Stimulated activated CD8-positive, alpha-beta memory T cell treated with anti-CD3 and anti-CD28 coated beads, Interleukin-4, amount 100 ng/mL, for 24 hours (primary cell): ENCODE measurements around the gene KAT6B.
"Not testable (repeated sequence)": the region's sequence is repeated elsewhere in the genome, so short reads cannot be mapped to it uniquely, and the experiment has no call there.

ENCODE experiments used
- DNase-seq: peaks from one replicate; pipeline ENCODE4 v3.0.0-alpha.2; 2020; ENCODE audit warnings: low read depth

The KAT6B gene

DNA sequence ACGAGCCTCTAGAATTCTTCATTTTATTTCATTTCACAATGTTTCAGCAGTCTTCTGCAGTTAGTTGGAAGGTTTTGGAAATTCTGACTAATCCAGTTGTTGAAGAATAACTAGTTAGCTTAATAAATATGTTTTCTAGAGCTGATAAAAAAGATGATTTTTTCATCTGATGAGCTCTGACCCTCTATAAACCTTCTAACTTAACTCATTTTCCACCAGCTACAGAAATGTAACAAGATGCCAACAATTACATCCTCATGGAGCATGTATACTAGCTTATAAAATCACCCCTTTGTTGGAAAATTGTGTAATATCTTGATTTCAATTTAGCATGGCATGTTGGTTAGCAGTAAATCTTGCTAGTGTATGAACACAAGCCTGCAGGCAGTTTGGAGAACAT, 33.1 kb downstream of the KAT6B start:
- DNase-seq: no peak

- no peak for DNase-seq
Measured at GRCh38 chr10:74862625-74863024, 36.2 kb downstream of the KAT6B start.

DNA sequence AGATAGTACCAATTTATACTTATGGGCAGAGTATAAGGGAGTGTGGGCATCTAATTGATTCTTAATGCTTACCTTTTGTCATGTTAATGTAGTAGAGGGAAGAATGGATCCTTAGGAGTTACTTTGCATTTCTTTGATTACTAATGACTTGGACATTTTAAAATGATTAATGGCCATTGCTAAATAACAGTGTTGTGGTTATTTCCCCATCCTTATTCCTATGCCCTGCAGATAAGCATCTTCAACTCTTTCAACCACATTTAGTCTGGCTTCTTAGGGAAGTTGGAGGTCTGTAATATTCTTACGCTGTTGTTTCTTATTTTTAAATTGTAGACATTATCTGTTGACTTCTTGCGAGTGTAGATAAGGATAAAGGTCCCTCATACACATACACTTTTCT, 37.2 kb downstream of the KAT6B start:
- DNase-seq: no peak

GRCh38 chr10:74867351-74867750, 41.0 kb downstream of the KAT6B start:
- DNase-seq: no peak

GRCh38 chr10:74868392-74868977, 42.1 kb downstream of the KAT6B start:
- no peak for DNase-seq

DNA sequence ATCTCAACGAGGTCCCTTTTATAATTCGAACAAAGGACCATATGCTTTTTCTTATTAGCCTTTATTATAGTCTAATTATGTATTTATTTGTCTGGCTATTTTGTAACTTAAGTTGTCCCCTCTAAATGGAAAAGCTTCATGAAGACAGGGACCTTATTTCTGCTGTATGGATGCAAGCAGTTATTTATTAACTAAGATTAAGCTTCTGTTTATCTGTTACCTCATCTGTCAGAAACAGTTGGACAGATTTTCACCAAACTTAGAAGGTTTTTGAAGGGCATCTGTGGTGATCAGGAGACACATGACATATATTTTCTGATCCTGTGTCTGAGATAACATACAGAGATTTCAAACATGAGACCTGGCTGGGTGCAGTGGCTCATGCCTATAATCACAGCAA, 43.2 kb downstream of the KAT6B start:
- DNase-seq: no peak

DNA sequence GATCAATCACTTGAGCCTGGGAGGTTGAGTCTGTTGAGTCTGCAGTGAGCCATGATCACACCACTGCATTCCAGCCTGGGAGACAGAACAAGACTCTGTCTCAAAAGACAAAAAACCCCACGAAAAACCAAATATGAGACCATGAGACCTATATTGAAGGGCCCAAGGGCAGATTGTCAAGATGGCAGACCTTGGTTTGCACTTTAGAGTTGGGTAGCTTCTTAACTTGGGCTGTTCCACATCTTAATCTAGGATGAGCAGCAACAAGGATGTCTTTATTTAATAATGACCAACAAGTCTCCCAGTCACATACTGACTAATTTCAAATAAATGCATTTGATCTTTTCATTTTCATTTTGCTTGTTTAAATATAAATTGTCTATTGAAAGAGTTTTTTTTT, 43.8 kb downstream of the KAT6B start:
- DNase-seq: no peak

DNA sequence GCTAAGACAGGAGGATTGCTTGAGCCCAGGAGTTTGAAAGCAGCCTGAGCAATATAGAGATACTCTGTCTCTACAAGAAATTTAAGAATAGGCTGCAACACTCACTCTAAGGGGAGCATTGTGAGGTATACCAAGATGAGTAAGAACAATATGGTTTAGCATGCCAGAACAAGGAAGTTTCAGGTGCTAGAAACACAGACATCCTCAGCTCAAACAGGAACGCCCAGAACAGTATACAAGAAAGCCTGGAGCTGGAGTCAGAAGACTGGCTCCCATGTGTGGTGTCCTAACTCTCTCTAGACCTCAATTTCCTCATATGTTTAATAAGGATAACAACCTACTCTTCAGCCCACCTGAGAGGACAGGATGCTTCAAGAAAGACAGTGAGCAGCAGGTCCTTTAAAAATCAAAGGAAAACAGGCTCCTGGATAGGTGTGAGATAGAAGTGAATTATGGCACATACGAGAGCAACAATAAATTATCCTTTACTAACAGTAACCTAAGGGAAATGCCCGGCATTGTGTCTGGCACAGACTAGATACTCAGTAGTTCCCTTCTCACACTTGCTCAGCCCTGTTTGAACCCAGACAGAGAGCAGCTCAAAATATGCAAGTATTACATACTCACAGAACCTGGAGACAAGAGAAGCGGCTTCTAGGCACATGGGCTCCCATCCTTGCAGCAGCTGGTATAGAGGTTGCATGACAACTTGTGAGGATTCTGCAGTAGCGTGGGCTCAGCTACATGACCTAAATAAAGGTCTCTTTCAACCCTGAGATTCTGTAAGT, 45.4 kb downstream of the KAT6B start:
- no peak for DNase-seq

GRCh38 chr10:74873803-74874454, 47.5 kb downstream of the KAT6B start:
- no peak for DNase-seq

DNA sequence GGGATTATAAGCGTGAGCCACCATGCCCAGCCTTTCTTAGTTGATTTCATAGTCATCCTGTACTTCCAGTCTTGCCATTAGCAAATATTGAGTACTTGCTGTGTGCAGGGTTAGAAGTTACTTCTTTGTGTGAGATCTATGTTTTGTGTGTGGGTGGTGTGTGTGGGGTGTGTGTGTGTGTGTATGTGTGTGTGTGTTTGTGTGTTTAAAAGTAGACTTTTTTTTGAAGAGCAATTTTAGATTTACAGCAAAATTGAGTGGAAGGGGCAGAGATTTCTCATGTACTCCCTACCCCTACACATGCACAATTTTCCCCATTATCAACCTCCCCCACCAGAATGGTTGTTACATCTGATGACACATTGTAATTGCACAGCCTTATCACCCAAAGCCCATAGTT, 48.2 kb downstream of the KAT6B start:
- no peak for DNase-seq

DNA sequence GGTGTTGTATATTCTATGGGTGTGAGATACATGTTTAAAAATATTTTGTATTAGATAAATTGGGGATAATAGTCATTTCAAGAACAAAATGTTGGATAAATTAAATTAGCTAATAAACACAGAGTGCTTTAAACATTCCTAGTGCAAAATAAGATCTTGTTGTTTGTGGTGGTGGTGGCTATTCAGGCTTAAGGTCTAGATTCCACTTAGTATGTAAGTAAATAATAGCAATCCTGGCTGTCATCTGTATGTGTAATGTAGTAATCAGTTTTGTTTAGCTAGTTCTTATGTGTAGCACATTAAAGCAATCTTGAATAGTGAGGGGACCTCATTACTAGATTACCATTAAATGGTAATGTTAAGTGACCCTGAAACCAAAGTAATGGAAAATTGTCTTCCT, 48.7 kb downstream of the KAT6B start:
- DNase-seq: no peak

DNA sequence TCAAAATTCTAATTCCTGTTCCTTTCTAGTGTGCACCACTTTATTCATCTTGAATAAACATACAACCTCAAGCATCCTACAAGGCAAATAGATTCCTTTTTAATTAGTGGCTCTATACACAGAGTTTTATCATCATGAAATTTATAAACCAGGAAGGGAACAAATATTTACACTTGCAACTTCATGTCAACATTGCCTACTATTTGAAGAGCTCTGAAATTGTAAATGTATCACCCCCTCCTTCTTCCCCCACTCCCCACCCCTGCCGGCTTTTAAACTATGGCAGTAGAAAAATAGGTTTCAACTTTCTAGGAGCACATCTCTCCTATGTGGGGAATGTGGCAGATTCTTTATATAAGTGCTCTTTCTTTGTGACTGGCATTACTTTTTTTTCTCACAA, 49.6 kb downstream of the KAT6B start:
- DNase-seq: no peak

DNA sequence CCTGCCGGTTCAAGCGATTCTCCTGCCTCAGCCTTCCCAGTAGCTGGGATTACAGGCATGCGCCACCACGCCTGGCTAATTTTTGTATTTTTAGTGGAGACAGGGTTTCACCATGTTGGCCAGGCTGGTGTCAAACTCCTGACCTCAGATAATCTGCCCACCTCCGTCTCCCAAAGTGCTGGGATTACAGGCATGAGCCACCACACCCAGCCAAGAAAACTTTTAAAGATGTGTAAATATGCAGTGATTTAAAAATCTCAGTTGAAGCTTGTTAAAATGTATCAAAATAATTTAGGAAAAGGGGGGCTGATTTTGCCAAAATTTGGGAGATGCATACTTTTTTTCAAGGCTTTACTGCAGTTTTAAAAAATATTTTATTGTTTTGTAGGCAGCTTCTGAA, 50.7 kb downstream of the KAT6B start:
- not testable (repeated sequence) for DNase-seq

GRCh38 chr10:74877898-74878297, 51.5 kb downstream of the KAT6B start:
- no peak for DNase-seq

DNA sequence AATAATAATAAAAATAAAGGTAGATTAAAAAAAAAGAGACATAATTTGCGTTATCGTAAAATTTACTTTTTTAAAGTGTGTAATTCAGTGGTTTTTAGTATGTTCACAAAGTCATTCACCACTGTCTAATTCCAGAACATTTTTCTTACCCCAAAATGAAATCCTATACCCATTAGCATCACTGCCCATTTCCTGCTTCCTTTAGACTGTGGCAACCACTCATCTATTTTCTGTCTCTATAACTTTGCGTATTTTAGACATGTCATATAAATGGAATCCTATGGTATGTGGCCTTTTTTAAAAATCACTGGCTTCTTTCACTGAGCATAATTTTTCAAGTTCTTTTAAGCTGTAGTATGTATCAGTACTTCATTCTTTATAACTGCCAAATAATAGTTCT, 53.6 kb downstream of the KAT6B start:
- no peak for DNase-seq

- no peak for DNase-seq
Measured at GRCh38 chr10:74881253-74881884, 55.0 kb downstream of the KAT6B start.

DNA sequence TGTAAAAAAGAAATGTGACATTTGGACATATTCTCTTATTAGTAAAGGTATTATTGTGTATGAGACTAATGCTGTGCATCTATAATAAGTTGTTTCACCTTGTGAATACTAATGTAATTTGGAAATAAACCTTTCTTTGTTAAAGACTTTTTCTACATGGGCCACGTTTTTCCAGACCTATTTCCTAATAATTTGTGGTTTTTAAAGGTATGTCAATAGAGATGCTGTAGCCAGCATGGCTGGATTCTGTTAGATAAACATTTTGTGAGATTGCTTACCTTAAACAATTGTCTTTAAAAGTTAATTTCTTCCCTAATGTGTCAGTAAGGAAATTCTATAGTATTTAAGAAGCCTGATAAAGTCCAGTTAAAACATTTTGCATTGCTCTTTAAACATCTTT, 56.0 kb downstream of the KAT6B start:
- no peak for DNase-seq

GRCh38 chr10:74882831-74883230, 56.4 kb downstream of the KAT6B start:
- DNase-seq: no peak

DNA sequence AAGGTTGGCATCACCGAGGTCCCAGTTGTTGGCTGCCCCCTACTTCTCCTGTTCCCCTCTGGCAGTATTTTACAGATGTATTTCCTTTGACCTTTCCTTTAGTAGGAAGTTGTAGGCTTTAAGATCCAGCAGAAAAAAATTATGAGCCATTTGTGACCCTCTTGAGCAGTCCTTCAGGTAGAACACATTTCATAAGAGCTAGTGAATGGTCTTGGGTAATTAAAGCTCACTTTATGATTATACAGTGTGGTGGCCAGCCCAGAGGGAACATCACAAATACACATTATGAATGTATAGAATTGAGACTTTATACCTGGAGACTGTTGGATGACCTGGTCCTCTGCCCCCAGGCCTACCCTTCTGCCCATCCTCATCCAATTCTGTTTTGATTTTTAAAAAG, 57.0 kb downstream of the KAT6B start:
- DNase-seq: no peak

DNA sequence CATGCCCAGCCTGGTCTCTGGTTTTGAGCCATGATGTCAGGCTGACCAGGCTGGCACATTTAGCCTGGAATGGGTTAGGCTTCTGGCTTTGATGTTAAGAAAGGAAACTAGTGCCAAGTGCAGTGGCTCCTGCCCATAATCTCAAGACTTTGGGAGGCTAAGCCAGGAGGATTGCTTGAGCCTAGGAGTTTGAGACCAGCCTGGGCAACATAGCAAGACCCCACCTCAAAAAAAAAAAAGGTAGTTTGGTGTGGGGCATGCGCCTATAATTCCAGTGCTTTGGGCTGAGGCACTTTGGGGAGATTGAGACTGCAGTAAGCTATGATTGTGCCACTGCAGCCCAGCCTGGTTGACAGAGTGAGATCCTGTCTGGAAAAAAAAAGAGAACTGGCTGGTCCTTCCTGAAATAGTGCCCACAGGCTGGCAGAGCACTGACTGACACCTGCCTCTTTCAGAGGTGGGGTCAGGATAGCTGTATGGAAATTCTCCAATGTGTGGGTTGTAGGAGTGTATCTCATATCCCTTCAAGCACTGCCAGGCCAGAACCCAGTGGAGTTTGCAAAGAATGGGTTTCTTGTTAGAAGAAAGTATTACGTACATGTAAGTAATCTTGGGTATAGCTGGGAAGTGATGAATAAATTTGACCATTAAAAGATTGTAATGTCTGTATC, 61.3 kb downstream of the KAT6B start:
- DNase-seq: no peak

DNA sequence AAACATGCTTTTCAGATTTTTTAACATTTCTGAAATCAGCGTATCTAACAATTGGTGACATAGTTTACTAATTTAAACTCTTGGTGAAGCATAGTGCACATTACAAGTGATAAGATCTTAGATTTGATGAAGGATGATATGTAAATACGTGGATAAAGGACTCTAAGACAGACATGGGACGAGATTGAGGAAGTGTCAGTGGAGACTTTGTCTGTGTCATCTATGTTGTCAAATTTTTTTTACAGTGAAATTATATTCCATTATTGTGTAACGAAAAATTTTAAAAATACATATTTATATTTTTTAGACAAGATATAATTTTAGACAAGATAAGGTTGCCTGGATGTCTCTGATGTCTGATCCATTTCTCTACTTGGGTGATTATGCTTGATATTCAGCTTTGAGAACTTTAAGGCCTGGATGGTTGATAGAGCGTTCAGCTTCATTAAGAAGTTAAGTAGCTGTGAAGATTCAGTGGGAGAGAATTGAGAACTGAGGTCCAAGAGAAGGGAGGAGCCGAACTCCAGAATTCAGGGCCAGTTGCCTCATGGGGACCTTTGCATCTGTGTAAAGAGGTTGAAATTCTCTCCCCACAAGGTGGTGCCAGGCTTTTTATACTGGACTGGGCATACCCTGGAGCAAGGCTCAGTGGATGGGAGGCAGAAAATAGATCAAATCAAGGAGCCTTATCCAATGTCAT, 62.7 kb downstream of the KAT6B start:
- no peak for DNase-seq

DNA sequence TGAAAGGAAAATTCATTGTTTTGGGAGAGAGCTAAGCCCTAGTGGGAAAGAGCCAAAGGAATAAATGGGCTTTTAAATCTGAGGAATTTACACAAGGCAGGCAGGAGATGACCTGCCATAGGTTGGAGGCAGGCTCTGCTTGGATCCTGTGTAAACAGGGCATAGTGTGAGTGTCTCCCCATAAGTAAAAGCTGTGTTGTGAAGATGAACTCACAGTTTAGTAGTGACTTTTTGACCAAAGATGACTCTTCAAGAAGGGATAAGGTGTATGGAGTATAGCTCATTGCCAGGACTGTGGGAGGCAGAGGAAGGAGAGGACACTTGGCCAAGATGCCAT, 63.2 kb downstream of the KAT6B start:
- no peak for DNase-seq
